KMS-11 (cell line): ENCODE measurements around the gene OR2B6.

Experiments used
- H2AFZ ChIP-seq: fragments of 200-600 bp; sonication (generic); 2 replicates; pipeline ENCODE4 v1.6.1; 2016; ENCODE audit warnings: antibody characterized with exemption, mixed run types, low read depth
- H3K27ac ChIP-seq: fragments of 200-600 bp; sonication (generic); 2 replicates; pipeline ENCODE4 v1.6.1; 2016; ENCODE audit warnings: mild to moderate bottlenecking, mixed run types
- H3K27me3 ChIP-seq: fragments of 200-600 bp; sonication (generic); 2 replicates; pipeline ENCODE4 v1.6.1; 2017; ENCODE audit warnings: mild to moderate bottlenecking, low read depth, mixed run types, moderate library complexity; ENCODE audit not compliant: insufficient read depth
- H3K36me3 ChIP-seq: fragments of 200-600 bp; sonication (generic); 2 replicates; pipeline ENCODE4 v1.6.1; 2017; ENCODE audit warnings: mild to moderate bottlenecking, mixed run types; ENCODE audit not compliant: insufficient read depth
- H3K4me1 ChIP-seq: fragments of 200-600 bp; sonication (generic); 2 replicates; pipeline ENCODE4 v1.6.1; 2016; ENCODE audit warnings: mild to moderate bottlenecking, low read depth, mixed run types; ENCODE audit not compliant: poor library complexity, severe bottlenecking
- H3K4me2 ChIP-seq: fragments of 200-600 bp; sonication (generic); 2 replicates; pipeline ENCODE4 v1.7.0; 2016; ENCODE audit warnings: mild to moderate bottlenecking, mixed run types
- H3K4me3 ChIP-seq: fragments of 200-600 bp; sonication (generic); IDR thresholded peaks from 2 replicates; pipeline ENCODE4 v1.6.1; 2017; ENCODE audit warnings: low read depth, low read length, mixed read lengths; ENCODE audit not compliant: insufficient read depth
- H3K79me2 ChIP-seq: fragments of 200-600 bp; sonication (generic); 2 replicates; pipeline ENCODE4 v1.6.1; 2016; ENCODE audit warnings: low read depth, mixed run types; ENCODE audit not compliant: insufficient read depth
- H3K9ac ChIP-seq: fragments of 200-600 bp; sonication (generic); 2 replicates; pipeline ENCODE4 v1.6.1; 2016; ENCODE audit warnings: mild to moderate bottlenecking, mixed run types
- H4K20me1 ChIP-seq: fragments of 200-600 bp; sonication (generic); 2 replicates; pipeline ENCODE4 v1.6.1; 2016; ENCODE audit warnings: mild to moderate bottlenecking, mixed run types; ENCODE audit not compliant: insufficient read depth
- CTCF ChIP-seq: fragments of 200-600 bp; sonication (generic); conservative IDR thresholded peaks from 2 replicates; pipeline ENCODE4 v1.6.1; 2017; ENCODE audit warnings: low read depth, mild to moderate bottlenecking, antibody characterized with exemption, low read length, moderate library complexity, mixed read lengths

Gene OR2B6

GRCh38 chr6:27978705-27979104 is 21.7 kb downstream of the OR2B6 start:
- H3K9ac ChIP-seq: no peak overlapping the region
- H3K79me2 ChIP-seq: no peaks in the 10 kb centered on the region
- no peak overlapping the region for H3K4me2 ChIP-seq
- no peak overlapping the region for H2AFZ ChIP-seq
- TF ChIP-seq CTCF: no peak
- no peak overlapping the region for H3K4me3 ChIP-seq
- no peaks in the 10 kb centered on the region for H3K27me3 ChIP-seq
- H3K36me3 ChIP-seq: no peaks in the 10 kb centered on the region
- no peaks in the 10 kb centered on the region for H4K20me1 ChIP-seq
- no peaks in the 10 kb centered on the region for H3K4me1 ChIP-seq
- H3K27ac ChIP-seq: no peak overlapping the region

GRCh38 chr6:27980111-27980510 is 23.1 kb downstream of the OR2B6 start:
- Histone ChIP-seq H3K27me3 (no peaks in the 10 kb centered on the region), H3K79me2 (no peaks in the 10 kb centered on the region), H4K20me1 (no peaks in the 10 kb centered on the region), H3K4me1 (no peaks in the 10 kb centered on the region), H2AFZ (no peak overlapping the region), H3K4me2 (no peak overlapping the region), H3K36me3 (no peaks in the 10 kb centered on the region), H3K27ac (no peak overlapping the region), H3K9ac (no peak overlapping the region), H3K4me3 (no peak overlapping the region)
- TF ChIP-seq CTCF: no peak

- Histone ChIP-seq H3K4me2 (no peak overlapping the region), H3K4me3 (no peak overlapping the region), H3K79me2 (no peaks in the 10 kb centered on the region), H3K9ac (no peak overlapping the region), H4K20me1 (no peaks in the 10 kb centered on the region), H3K36me3 (no peaks in the 10 kb centered on the region), H2AFZ (no peak overlapping the region), H3K4me1 (no peaks in the 10 kb centered on the region), H3K27me3 (no peaks in the 10 kb centered on the region), H3K27ac (no peak overlapping the region)
- TF ChIP-seq CTCF: no peak
Measured at GRCh38 chr6:27986928-27987725, 30.1 kb downstream of the OR2B6 start.

GRCh38 chr6:27994616-27995015 is 37.6 kb downstream of the OR2B6 start:
- Histone ChIP-seq H3K4me2 (no peak overlapping the region), H3K27me3 (no peaks in the 10 kb centered on the region), H3K4me3 (no peak overlapping the region), H3K79me2 (no peaks in the 10 kb centered on the region), H3K4me1 (no peaks in the 10 kb centered on the region), H3K36me3 (no peaks in the 10 kb centered on the region), H3K9ac (no peak overlapping the region), H3K27ac (no peak overlapping the region), H4K20me1 (no peaks in the 10 kb centered on the region), H2AFZ (no peak overlapping the region)
- TF ChIP-seq CTCF: no peak
